Neural progenitor cell (in vitro differentiated cells): ENCODE results near the gene SPHK1.

Source experiments
- CTCF ChIP-seq: fragments of 200-600 bp; sonication (generic); IDR thresholded peaks from 2 replicates; pipeline ENCODE4 v1.5.1; 2017; ENCODE audit warnings: antibody characterized with exemption, mild to moderate bottlenecking
- EZH2phosphoT487 ChIP-seq: fragments of 200-600 bp; sonication (generic); IDR thresholded peaks from 2 replicates; pipeline ENCODE4 v1.6.1; 2017; ENCODE audit warnings: antibody characterized with exemption

- TF ChIP-seq CTCF, result no peak
- TF ChIP-seq EZH2phosphoT487, result no peak
These were observed 19.8 kb downstream of the SPHK1 start for GRCh38 chr17:76404256-76404655.
